GM19372 (cell line): ENCODE data around the gene ANO1.

Experiments
- ATAC-seq: cut with Tn5 transposase; IDR thresholded peaks from one replicate; pipeline ENCODE4 v1.9.1; 2021; ENCODE audit warnings: mild to moderate bottlenecking, low read depth, moderate library complexity; ENCODE audit not compliant: unreplicated experiment

ANO1 gene

DNA sequence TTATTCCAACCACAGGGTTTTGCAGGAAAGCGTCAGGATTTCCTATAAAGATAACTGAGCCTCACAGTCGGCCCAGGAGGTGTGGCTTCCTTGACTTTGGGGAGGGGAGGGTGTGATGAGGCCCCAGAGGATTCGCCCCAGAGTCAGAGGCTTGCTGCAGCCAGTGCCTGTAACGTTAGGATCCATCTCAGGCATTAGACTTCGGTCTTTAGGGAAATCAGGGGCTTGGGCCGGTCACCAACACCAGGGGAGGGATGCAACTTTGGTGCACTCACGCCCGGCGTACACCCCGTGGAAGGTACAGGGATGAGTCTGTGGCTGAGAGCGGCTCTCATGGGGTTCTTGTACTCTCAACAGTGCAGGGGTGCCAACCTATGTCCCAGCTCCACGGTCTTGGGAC is 5.7 kb upstream of the ANO1 start:
- ATAC-seq = no peak

DNA sequence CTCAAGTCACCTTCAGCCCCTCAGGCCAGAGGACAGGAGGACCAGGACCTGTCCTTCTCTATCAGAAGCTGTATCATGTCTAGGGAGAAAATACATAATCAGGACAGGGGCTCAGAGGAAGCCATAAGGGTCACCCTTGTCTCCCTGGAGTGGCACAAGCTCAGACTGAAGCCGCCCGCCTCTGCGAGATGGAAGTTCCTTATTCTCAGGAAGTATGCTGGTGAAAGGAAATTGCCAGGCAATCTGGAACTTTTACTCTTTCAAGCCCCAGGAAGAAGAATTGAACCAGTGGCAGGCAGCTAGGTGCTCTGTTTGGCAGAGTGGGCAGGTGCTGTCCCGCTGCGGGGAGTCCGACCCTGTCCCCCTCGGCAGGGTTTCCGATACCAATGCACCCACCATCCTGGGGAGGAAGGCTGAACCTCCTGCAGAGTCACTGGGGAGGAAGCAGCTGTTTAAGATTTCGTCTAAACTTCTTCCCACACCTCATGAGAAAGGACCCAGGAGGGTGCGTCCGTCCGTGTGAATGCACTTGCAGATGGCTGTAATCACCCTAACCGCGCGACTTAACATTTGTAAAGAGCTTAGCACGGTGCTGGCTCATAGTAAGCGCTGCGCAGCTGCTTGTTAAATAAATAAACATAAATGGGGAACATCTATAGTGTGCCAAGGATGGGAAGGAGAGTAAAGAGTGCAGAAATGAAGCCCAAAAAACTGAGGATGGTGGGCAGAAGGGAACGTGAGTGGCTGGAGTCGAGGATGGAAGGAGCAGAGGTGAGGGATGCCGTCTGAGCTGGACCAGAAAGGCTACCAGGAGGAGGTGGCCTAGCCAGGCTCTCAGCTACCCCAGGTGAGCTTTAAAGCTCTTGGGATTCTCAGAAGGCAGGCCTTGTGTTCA is 5.0 kb upstream of the ANO1 start:
- no peak for ATAC-seq

DNA sequence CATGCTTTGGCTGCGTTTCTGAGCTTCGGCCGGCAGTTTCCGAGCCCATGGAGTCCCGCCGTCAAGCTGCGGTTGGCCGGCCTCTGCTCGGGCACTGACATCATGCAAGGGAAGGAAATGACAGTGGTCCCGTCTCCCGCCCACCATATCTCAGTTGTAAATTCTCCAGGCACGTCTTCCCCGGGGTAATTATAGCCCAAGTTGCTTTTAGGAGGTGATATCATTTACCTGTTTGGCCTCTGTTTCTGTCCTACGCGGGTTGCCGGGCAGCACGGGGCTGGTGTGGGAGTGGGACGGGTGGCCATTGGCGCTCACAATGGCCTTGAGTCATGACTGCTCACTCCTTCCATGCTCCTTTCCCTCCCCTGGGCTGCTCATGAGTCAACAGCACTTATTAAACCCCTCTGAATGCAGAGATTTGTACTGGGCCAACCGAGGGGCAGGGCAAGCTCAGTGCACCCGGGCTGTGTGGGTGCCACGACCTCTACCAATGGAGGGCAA is 4.2 kb upstream of the ANO1 start:
- ATAC-seq = no peak

GRCh38 chr11:70074746-70075145 is 3.4 kb upstream of the ANO1 start:
- no peak for ATAC-seq

DNA sequence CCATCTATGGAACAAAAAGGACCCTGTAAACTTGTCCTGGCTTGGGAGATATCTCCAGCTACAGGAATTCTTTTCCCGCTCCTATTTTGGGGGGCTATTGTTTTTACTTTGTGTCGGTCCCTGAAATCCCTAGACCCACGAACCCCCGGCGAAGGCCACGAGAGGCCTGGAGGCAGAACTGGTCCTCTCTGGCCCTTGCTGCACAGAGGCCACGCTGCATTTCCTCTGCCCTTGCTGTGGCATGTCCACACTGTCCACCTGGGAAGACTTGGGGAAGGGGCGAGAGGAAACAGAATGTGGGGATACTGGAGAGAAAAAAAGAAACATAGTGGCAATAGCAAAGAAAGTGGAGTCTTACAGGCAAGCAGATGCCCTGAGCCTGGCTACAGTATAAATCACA is 2.3 kb upstream of the ANO1 start:
- no peak for ATAC-seq

- no peak for ATAC-seq
Observed at GRCh38 chr11:70076461-70076931, 1.6 kb upstream of the ANO1 start.

- no peak for ATAC-seq
Observed at GRCh38 chr11:70077411-70078094, 564 bp upstream of the ANO1 start.

DNA sequence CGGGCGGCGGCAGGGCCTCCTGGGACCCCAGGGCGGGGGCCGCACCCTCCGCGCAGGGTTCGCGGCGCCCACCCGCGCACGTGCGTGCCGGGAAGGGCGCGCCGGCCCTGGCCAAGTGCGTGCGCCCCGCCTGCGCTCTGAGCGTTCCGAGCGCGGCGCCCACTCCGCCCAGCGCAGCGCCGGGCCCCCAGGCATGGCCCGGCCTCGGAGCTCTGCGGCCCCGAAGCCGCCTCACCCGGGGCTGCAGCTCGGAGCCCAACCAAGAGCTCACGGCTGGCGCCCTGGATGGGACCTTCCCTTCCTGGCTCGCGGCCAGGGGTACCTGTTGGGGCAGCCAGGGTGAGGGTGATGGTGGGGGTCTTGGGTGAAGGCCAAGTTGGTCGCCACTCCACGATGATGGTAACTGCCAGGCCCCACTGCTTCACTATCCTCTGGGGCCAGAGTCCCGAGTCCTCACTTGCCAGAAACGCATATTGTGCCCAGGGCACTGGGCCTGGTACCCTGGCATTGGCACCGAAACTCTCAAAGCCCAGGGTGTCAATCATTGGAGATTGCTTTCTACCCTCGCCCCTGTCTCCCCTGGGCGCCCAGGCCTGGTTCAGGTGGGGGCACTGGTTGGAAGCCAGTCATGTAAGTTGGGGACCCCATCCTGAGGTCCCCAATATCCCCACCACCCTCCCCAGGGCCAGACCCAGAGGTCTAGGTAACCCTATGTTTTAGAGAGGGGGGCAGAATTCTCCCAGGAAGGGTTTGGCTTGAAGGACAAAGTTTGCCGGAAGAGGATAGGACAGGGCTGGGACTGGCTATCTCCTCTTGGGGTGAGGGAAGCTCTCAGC is 882 bp downstream of the ANO1 start:
- ATAC-seq = no peak

DNA sequence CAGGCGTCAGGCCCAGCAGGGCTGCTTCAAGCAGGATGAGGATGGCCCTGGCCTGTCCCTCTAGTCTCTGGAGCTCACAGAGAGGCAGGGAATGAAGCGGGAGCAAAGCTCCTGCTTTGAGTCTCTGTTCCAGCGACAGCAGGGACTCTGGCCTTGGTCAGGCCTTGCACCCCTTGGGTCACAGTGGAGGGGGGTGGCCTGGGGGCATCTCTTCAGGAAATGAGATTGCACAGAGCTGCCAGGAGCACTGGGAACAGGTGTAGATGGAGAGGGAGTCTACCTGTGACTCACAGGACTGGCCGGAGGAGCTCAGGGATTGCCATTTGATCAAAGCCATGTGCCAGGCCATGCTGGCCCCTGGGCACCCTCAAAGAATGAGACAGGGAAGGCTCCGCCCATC is 1.6 kb downstream of the ANO1 start:
- no peak for ATAC-seq

GRCh38 chr11:70080763-70081162 is 2.6 kb downstream of the ANO1 start:
- no peak for ATAC-seq

- ATAC-seq = no peak
Observed at GRCh38 chr11:70082829-70083228, 4.7 kb downstream of the ANO1 start.

DNA sequence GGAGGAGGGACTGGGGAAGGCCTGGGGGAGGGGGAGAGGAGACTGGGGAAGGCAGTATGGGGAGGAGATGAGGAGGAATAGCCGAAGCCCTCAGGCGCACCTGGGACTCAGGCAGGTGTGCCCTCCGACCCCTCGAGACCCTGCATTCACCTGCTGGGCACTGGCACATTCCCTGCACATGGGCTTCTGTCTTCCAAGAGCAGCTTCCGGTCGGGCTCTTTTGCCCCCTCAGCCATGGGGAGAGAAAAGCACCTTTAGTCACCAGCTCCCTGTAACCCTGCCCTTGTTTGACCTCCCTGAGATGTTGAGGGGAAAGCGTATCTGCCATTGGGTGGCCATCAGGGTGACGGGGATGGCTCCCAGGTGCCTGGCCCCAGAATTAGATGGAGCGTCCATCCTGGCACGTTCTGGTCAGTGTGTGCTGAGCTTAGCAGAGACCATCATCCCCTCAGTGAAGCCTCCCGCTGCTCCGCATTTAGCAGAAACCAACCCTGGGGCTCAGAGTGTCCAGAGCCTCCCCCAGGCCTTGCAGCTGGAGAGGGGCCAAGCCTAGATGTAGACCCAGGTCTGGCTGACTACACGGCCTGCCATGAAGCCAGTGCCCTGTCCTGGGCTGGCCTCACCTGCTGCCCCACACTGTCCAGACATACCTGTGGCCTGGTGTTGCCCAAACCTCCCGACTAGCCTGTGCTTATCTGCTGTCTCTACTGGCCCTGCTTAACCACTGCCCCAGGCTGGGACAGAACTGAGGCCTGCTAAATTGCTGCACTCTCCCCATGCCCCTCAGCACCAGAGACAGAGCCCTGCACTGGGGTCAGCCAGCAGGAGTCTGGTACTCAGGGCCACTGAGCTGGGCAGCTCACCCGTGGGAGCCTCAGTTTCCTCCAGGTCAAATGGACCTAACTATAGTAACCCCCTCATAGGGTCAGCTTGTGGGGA is 6.2 kb downstream of the ANO1 start:
- ATAC-seq = no peak

DNA sequence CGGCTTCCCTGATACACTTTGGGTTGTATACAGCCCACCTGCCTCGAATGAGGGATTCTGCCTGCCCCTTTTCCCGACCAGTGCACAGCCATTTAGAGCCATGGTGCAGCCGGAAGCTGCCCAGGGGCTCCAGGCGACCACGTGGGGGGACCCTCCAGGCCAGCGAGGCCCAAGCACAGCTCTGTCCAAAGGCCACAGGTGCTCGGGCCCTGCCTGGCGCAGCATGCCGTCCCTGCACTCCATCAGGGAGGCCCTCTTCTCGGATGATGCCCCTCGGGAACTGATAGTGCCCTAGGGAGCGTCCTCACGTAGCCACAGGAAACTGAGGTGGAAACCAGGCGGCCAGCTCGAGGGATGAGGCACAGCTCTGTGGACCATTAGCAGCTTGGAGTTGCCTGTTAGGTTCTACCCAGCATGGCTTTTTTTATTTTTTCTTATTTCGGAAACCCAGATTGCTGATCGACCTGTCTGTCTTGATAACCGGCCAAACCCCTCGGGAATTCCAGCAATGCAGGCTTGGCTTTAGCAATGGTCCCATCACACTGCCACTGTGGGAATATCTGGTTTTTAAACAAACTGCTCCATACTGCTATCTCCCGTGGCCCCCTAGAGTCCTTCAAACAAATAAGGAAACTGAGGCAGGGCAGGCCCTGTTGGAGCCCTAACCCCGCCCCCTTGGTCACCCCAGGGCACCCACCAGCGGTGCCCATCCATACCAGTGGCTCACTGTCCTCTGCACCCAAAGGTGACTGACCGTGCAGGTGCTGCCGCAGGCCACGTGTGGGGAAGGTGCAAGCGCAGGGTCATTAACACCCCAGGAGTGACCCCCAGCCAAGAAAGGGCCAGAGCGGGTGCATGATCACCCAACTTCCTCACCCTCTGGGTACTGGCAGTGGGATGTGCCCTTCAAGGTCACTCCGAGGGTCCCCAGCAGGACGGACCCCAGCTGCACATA is 8.0 kb downstream of the ANO1 start:
- ATAC-seq = no peak

DNA sequence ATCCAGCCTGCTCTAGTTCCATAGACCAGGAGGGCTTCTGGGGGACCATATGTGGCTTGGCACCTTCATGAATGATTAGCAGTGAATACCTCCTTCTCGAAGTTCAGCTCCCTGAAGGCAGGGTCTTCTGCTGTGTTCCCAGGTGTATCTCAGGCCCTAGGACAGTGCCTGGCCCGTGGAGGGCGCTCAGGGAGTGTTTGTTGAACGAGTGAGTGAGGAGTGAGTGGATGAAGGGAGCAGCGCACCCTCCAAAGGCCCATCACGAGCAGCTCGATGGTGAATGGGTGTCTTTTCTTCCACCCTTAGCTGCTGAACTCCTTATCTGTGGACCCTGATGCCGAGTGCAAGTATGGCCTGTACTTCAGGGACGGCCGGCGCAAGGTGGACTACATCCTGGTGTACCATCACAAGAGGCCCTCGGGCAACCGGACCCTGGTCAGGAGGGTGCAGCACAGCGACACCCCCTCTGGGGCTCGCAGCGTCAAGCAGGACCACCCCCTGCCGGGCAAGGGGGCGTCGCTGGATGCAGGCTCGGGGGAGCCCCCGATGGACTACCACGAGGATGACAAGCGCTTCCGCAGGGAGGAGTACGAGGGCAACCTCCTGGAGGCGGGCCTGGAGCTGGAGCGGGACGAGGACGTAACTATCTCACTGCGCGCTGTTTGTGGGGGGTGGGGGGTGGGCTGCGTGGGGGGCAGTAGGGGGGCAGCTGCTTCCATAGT is 9.5 kb downstream of the ANO1 start:
- no peak for ATAC-seq

DNA sequence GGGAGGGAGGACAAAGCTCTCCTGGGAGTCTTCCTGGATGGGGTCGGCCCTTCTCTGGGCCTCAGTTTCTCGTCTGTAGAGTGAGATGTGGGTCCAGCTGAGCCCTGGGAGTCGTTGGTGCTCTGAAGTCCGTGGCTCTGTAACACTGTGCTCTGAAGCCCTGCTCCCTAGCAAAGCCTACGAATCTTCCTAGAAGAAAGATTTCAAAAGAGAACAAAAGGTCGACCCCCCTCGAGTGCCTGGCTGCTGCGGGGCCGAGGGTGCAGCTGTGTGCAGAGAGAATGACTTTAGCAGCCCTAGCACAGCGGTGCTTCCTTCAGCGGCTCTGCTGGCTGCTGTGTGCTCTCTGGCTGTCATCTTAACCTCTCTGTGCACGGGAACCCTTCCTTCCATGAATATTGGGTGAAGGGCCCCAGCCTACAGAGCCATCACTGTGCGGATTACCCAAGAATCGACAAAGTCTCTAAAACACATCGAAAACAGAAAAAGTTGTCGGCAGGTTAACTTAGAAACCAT is 10.7 kb downstream of the ANO1 start:
- no peak for ATAC-seq

DNA sequence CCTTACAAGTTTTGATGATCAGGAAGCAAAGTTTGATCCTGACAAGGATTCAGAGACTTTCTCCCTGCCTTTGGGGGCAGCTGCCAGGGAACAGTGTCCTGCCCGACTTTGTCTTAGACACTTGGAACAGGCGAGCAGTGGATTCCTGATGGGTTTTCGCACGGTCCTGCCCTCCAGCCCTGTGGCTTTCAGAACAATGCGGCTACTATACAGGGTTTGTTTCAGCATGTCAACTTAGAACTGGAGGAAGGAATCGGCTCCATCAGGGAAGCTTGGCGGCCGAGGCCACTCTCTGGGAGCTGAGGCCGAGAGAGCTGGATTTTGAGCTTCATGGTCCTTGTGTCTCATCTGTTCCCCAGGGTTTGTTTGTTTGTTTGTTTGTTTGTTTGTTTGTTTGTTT is 11.5 kb downstream of the ANO1 start:
- no peak for ATAC-seq

GRCh38 chr11:70090961-70091381 is 12.9 kb downstream of the ANO1 start:
- no peak for ATAC-seq

DNA sequence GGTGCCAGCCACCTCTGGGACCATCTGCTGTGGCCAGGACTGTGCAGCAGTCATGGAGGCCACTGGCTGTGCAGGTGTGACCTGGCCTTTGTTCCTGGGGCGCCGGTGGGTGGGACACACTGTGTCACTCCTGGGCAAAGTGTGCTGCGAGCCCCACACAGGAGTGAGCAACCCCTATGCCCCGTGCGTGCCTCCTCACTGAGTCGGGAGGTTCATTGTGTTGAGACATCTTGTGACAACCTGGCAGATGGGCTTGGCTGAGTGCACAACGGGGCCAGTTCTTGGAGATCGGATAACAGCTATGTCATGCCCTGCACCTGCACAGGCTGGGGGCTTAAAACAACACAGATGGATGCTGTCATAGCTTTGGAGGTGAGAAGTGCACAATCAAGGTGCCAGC is 13.5 kb downstream of the ANO1 start:
- no peak for ATAC-seq
